Measurements from ENCODE around the gene FOXQ1.

The FOXQ1 gene

DNA sequence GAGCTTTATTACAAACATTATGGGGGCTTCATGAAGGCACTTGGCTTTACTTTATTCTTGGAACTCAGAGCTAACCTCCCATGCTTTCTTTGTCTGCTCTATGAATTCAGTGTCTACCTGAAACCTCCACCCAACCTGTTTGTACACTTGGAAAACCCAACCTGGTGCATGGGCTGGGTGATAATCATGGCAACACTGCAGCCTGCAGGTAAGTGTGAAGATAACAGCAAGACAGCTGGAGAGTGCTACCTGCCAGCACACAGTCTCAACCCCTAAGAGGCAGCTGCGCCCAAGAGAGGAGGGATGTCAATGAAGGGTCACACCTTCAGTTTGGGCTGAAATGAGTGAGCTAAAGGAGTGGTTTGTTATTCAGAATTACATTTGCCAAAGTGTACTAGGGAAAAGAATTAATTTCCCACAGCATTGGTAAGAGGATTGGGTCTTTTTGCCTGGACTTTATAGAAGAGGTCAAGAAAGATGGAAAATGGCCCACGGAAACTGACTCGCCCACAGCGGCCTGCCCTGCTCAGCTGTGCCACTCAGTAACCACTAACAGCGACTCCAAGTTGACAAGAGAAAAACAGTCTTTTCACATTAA is 24.4 kb downstream of the FOXQ1 start:
- Histone ChIP-seq H3K4me1 (ENCODE audit: control insufficient read depth, insufficient read depth, low read length) (peaks cover 7% of the 10 kb centered on the region), H3K36me3 (ENCODE audit: control insufficient read depth in 2 of 2, insufficient read depth in 1 of 2, low read length in 2 of 2) (no peaks in the 10 kb centered on the region), H3K9me3 (ENCODE audit: control insufficient read depth, insufficient read depth, low read depth, low read length) (no peaks in the 10 kb centered on the region), H3K4me3 (ENCODE audit: low read depth, low read length) (no peak overlapping the region), H3K27ac (ENCODE audit: extremely low read depth, low read depth, low read length) (no peak overlapping the region)
- ChIA-PET CTCF (interaction anchor here (0.6 to 3.3 kb wide), 13 partner anchors 10 to 744 kb away, joined by 3 to 17 read pairs (median 4); no protein-coding TSS in a partner anchor), POLR2A (no interaction called here)
- TF ChIP-seq SETDB1 (IDR thresholded peaks at IDR 0.05; ENCODE audit: insufficient read length, low read length) (no peak), ZNF311 (tag by site-specific recombination; IDR thresholded peaks at IDR 0.05; ENCODE audit: borderline replicate concordance) (no peak), ZNF654 (tag by site-specific recombination; IDR thresholded peaks at IDR 0.05; ENCODE audit: low read depth) (peak; percentile 52), ZNF292 (tag by site-specific recombination; IDR thresholded peaks at IDR 0.05; ENCODE audit: borderline replicate concordance, low read depth) (no peak), ZFP69B (tag by site-specific recombination; IDR thresholded peaks at IDR 0.05) (no peak), ZNF302 (tag by site-specific recombination; IDR thresholded peaks at IDR 0.05; ENCODE audit: low read depth) (no peak)
- TF ChIP-seq, protein P1, sequence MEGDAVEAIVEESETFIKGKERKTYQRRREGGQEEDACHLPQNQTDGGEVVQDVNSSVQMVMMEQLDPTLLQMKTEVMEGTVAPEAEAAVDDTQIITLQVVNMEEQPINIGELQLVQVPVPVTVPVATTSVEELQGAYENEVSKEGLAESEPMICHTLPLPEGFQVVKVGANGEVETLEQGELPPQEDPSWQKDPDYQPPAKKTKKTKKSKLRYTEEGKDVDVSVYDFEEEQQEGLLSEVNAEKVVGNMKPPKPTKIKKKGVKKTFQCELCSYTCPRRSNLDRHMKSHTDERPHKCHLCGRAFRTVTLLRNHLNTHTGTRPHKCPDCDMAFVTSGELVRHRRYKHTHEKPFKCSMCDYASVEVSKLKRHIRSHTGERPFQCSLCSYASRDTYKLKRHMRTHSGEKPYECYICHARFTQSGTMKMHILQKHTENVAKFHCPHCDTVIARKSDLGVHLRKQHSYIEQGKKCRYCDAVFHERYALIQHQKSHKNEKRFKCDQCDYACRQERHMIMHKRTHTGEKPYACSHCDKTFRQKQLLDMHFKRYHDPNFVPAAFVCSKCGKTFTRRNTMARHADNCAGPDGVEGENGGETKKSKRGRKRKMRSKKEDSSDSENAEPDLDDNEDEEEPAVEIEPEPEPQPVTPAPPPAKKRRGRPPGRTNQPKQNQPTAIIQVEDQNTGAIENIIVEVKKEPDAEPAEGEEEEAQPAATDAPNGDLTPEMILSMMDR (tag by site-specific recombination; IDR thresholded peaks at IDR 0.05), result peak; percentile 56; the same call in 1 of the 2 replicates
- TF ChIP-seq, protein P2, sequence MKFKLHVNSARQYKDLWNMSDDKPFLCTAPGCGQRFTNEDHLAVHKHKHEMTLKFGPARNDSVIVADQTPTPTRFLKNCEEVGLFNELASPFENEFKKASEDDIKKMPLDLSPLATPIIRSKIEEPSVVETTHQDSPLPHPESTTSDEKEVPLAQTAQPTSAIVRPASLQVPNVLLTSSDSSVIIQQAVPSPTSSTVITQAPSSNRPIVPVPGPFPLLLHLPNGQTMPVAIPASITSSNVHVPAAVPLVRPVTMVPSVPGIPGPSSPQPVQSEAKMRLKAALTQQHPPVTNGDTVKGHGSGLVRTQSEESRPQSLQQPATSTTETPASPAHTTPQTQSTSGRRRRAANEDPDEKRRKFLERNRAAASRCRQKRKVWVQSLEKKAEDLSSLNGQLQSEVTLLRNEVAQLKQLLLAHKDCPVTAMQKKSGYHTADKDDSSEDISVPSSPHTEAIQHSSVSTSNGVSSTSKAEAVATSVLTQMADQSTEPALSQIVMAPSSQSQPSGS (tag by site-specific recombination; IDR thresholded peaks at IDR 0.05; ENCODE audit: low read depth), result no peak
- TF ChIP-seq, protein P3, sequence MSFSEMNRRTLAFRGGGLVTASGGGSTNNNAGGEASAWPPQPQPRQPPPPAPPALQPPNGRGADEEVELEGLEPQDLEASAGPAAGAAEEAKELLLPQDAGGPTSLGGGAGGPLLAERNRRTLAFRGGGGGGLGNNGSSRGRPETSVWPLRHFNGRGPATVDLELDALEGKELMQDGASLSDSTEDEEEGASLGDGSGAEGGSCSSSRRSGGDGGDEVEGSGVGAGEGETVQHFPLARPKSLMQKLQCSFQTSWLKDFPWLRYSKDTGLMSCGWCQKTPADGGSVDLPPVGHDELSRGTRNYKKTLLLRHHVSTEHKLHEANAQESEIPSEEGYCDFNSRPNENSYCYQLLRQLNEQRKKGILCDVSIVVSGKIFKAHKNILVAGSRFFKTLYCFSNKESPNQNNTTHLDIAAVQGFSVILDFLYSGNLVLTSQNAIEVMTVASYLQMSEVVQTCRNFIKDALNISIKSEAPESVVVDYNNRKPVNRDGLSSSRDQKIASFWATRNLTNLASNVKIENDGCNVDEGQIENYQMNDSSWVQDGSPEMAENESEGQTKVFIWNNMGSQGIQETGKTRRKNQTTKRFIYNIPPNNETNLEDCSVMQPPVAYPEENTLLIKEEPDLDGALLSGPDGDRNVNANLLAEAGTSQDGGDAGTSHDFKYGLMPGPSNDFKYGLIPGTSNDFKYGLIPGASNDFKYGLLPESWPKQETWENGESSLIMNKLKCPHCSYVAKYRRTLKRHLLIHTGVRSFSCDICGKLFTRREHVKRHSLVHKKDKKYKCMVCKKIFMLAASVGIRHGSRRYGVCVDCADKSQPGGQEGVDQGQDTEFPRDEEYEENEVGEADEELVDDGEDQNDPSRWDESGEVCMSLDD (tag by site-specific recombination; IDR thresholded peaks at IDR 0.05), result no peak
- TF ChIP-seq, protein P4, sequence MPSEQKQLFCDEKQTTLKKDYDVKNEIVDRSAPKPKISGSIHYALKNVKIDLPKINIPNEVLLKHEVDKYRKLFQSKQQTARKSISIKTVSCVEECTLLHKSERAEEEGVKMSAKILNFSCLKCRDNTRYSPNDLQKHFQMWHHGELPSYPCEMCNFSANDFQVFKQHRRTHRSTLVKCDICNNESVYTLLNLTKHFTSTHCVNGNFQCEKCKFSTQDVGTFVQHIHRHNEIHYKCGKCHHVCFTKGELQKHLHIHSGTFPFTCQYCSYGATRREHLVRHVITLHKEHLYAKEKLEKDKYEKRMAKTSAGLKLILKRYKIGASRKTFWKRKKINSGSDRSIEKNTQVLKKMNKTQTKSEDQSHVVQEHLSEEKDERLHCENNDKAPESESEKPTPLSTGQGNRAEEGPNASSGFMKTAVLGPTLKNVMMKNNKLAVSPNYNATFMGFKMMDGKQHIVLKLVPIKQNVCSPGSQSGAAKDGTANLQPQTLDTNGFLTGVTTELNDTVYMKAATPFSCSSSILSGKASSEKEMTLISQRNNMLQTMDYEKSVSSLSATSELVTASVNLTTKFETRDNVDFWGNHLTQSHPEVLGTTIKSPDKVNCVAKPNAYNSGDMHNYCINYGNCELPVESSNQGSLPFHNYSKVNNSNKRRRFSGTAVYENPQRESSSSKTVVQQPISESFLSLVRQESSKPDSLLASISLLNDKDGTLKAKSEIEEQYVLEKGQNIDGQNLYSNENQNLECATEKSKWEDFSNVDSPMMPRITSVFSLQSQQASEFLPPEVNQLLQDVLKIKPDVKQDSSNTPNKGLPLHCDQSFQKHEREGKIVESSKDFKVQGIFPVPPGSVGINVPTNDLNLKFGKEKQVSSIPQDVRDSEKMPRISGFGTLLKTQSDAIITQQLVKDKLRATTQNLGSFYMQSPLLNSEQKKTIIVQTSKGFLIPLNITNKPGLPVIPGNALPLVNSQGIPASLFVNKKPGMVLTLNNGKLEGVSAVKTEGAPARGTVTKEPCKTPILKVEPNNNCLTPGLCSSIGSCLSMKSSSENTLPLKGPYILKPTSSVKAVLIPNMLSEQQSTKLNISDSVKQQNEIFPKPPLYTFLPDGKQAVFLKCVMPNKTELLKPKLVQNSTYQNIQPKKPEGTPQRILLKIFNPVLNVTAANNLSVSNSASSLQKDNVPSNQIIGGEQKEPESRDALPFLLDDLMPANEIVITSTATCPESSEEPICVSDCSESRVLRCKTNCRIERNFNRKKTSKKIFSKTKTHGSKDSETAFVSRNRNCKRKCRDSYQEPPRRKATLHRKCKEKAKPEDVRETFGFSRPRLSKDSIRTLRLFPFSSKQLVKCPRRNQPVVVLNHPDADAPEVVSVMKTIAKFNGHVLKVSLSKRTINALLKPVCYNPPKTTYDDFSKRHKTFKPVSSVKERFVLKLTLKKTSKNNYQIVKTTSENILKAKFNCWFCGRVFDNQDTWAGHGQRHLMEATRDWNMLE (tag by site-specific recombination; conservative IDR thresholded peaks at IDR 0.05; ENCODE audit: low read depth), result no peak

DNA sequence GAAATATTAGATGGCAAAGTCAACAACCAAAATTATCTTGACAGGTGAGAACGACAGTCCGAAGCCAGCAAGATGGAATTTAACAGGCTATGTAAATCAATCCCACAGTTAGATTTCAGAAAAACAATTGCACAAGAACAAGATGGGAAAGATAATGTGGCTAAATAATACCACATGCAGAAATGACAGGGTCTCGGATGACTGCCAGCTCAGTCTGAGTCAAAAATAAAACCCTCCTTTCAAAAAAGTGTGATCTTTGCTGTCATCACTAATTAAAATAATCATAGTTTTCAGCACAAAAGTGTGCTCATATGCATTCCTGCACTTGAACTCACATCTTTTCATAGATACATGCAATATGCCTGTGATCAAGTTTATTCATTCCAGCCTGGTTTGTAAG is 25.9 kb downstream of the FOXQ1 start:
- Histone ChIP-seq H3K9me3 (ENCODE audit: control insufficient read depth, insufficient read depth, low read depth, low read length) (no peaks in the 10 kb centered on the region), H3K4me1 (ENCODE audit: control insufficient read depth, insufficient read depth, low read length) (peaks cover 7% of the 10 kb centered on the region), H3K27ac (ENCODE audit: extremely low read depth, low read depth, low read length) (no peak overlapping the region), H3K4me3 (ENCODE audit: low read depth, low read length) (no peak overlapping the region), H3K36me3 (ENCODE audit: control insufficient read depth in 2 of 2, insufficient read depth in 1 of 2, low read length in 2 of 2) (no peaks in the 10 kb centered on the region)
- peak; percentile 65 for TF ChIP-seq SP7 (tag by site-specific recombination; IDR thresholded peaks at IDR 0.05)
- TF ChIP-seq ZSCAN23 (tag by site-specific recombination; IDR thresholded peaks at IDR 0.05), result no peak
- no peak for TF ChIP-seq ZNF560 (tag by site-specific recombination; IDR thresholded peaks at IDR 0.05; ENCODE audit: borderline replicate concordance)
- no peak for TF ChIP-seq ZNF239 (tag by site-specific recombination; IDR thresholded peaks at IDR 0.05)
- TF ChIP-seq, protein P5, sequence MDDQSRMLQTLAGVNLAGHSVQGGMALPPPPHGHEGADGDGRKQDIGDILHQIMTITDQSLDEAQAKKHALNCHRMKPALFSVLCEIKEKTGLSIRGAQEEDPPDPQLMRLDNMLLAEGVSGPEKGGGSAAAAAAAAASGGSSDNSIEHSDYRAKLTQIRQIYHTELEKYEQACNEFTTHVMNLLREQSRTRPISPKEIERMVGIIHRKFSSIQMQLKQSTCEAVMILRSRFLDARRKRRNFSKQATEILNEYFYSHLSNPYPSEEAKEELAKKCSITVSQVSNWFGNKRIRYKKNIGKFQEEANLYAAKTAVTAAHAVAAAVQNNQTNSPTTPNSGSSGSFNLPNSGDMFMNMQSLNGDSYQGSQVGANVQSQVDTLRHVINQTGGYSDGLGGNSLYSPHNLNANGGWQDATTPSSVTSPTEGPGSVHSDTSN (CRISPR knock-in tag; IDR thresholded peaks at IDR 0.05), result no peak
- no peak for TF ChIP-seq GLI4 (tag by site-specific recombination; IDR thresholded peaks at IDR 0.05)
- TF ChIP-seq ZSCAN16 (tag by site-specific recombination; IDR thresholded peaks at IDR 0.05), result no peak
- TF ChIP-seq KLF7 (tag by site-specific recombination; IDR thresholded peaks at IDR 0.05; ENCODE audit: borderline replicate concordance), result no peak
- CTCF ChIA-PET, result interaction anchor here (1.7 to 3.3 kb wide), 2 partner anchors 99 to 745 kb away, joined by 7 to 8 read pairs; no protein-coding TSS in a partner anchor
- POLR2A ChIA-PET, result no interaction called here
